WTC11 (cell line): ENCODE results near the gene ETS2.

ENCODE experiments used
- ATF1 ChIP-seq: sonication (generic); formaldehyde crosslinking; IDR thresholded peaks from 2 replicates; pipeline ENCODE4 v1.8.1; 2023; ENCODE audit warnings: mild to moderate bottlenecking, moderate library complexity, missing genetic modification reagents
- CREB1 ChIP-seq: sonication (generic); formaldehyde crosslinking; IDR thresholded peaks from 2 replicates; pipeline ENCODE4 v1.8.0; 2023; ENCODE audit warnings: mild to moderate bottlenecking, missing genetic modification reagents
- E2F4 ChIP-seq: sonication (generic); formaldehyde crosslinking; IDR thresholded peaks from 2 replicates; pipeline ENCODE4 v1.8.1; 2022; ENCODE audit warnings: low read depth, mild to moderate bottlenecking, moderate library complexity, missing genetic modification reagents, borderline replicate concordance
- NR1H2 ChIP-seq: sonication (generic); formaldehyde crosslinking; IDR thresholded peaks from 2 replicates; pipeline ENCODE4 v1.9.0; 2021; ENCODE audit warnings: mild to moderate bottlenecking, moderate library complexity, missing genetic modification reagents
- NR3C1 ChIP-seq: sonication (generic); formaldehyde crosslinking; conservative IDR thresholded peaks from 2 replicates; pipeline ENCODE4 v1.8.1; 2023; ENCODE audit warnings: low read depth, mild to moderate bottlenecking, missing genetic modification reagents
- TP53 ChIP-seq: sonication (generic); formaldehyde crosslinking; IDR thresholded peaks from 2 replicates; pipeline ENCODE4 v1.8.1; 2023; ENCODE audit warnings: mild to moderate bottlenecking, missing genetic modification reagents
- ZBTB21 ChIP-seq: sonication (generic); formaldehyde crosslinking; IDR thresholded peaks from 2 replicates; pipeline ENCODE4 v1.8.1; 2023; ENCODE audit warnings: mild to moderate bottlenecking, missing genetic modification reagents, borderline replicate concordance
- ZNF121 ChIP-seq: sonication (generic); formaldehyde crosslinking; IDR thresholded peaks from 2 replicates; pipeline ENCODE4 v1.8.0; 2023; ENCODE audit warnings: missing genetic modification reagents
- ZNF396 ChIP-seq: fragments of 250-450 bp; sonication (Bioruptor Pico); IDR thresholded peaks from 2 replicates; pipeline ENCODE4 v1.8.0; 2021; ENCODE audit warnings: mild to moderate bottlenecking, moderate library complexity, borderline replicate concordance
- ZNF671 ChIP-seq: fragments of 250-450 bp; sonication (Bioruptor Pico); IDR thresholded peaks from 2 replicates; pipeline ENCODE4 v1.8.0; 2021; ENCODE audit warnings: mild to moderate bottlenecking
- TF ChIP-seq, protein P1 (sequence below): fragments of 200-600 bp; IDR thresholded peaks from 2 replicates; pipeline ENCODE4 v1.8.0; 2022; ENCODE audit warnings: antibody characterized with exemption
- TF ChIP-seq, protein P2 (sequence below): sonication (generic); formaldehyde crosslinking; conservative IDR thresholded peaks from 2 replicates; pipeline ENCODE4 v1.8.1; 2022; ENCODE audit warnings: mild to moderate bottlenecking, missing genetic modification reagents

DNA sequence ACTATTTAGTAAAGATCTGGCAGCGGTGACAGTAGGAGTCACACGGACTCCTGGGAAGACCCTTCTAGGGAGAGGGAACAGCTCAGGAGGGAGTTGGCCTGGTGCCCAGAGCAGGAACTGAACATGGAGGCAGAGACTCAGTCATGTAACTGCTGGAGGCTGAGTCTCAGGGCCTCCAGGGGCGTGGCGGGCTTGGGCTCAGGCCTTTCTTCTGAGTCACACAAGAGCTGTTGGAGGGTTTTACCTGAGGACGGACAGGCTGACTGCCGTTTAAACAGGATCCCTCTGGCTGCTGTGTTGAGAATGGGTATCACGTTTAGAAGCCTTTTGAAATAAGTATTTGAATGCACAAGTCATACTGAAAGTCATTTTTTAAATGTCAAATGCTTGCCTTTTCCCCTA, 7.2 kb upstream of the ETS2 start:
- TF ChIP-seq, protein P1, sequence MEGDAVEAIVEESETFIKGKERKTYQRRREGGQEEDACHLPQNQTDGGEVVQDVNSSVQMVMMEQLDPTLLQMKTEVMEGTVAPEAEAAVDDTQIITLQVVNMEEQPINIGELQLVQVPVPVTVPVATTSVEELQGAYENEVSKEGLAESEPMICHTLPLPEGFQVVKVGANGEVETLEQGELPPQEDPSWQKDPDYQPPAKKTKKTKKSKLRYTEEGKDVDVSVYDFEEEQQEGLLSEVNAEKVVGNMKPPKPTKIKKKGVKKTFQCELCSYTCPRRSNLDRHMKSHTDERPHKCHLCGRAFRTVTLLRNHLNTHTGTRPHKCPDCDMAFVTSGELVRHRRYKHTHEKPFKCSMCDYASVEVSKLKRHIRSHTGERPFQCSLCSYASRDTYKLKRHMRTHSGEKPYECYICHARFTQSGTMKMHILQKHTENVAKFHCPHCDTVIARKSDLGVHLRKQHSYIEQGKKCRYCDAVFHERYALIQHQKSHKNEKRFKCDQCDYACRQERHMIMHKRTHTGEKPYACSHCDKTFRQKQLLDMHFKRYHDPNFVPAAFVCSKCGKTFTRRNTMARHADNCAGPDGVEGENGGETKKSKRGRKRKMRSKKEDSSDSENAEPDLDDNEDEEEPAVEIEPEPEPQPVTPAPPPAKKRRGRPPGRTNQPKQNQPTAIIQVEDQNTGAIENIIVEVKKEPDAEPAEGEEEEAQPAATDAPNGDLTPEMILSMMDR, result no peak
- TF ChIP-seq, protein P2, sequence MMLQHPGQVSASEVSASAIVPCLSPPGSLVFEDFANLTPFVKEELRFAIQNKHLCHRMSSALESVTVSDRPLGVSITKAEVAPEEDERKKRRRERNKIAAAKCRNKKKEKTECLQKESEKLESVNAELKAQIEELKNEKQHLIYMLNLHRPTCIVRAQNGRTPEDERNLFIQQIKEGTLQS (CRISPR knock-in tag), result no peak
- TF ChIP-seq NR3C1 (no peak), TP53 (CRISPR knock-in tag) (no peak), ZNF396 (CRISPR knock-in tag) (no peak), ZBTB21 (CRISPR knock-in tag) (no peak), ZNF671 (no peak), NR1H2 (no peak), ATF1 (CRISPR knock-in tag) (no peak), E2F4 (CRISPR knock-in tag) (no peak), CREB1 (CRISPR knock-in tag) (no peak), ZNF121 (no peak)
